HepG2 (cell line): ENCODE data around the gene PHF3. TPM values are rescaled to one million over a fixed set of nuclear protein-coding genes. Genes with fewer than 3 reads are reported as not detected.

Source experiments
- ATF7 ChIP-seq, 2 experiments: fragments of 450-650 bp in 1 of 2; sonication (generic) in 1 of 2; formaldehyde crosslinking in 1 of 2; IDR thresholded peaks; 2 replicates each; pipeline versions ENCODE4 v1.4.0 to v1.6.1; 2016 to 2020; ENCODE audit warnings: antibody characterized with exemption in 1 of 2, mild to moderate bottlenecking in 1 of 2, missing genetic modification reagents in 1 of 2
- CHCHD3 ChIP-seq: sonication (generic); formaldehyde crosslinking; IDR thresholded peaks from 2 replicates; pipeline ENCODE4 v1.8.0; 2022; ENCODE audit warnings: mild to moderate bottlenecking, missing genetic modification reagents, moderate library complexity
- NFE2L1 ChIP-seq: sonication (generic); formaldehyde crosslinking; IDR thresholded peaks from 2 replicates; pipeline ENCODE4 v1.4.0; 2020; ENCODE audit warnings: missing genetic modification reagents, mild to moderate bottlenecking, borderline replicate concordance
- NFIC ChIP-seq: IDR thresholded peaks from 2 replicates; pipeline ENCODE4 v1.6.1; 2012; ENCODE audit warnings: mild to moderate bottlenecking, low read length, inconsistent platforms
- STAT5B ChIP-seq: sonication (generic); formaldehyde crosslinking; IDR thresholded peaks from 2 replicates; pipeline ENCODE4 v1.4.0; 2020; ENCODE audit warnings: missing genetic modification reagents
- STAT6 ChIP-seq: sonication (generic); formaldehyde crosslinking; IDR thresholded peaks from 2 replicates; pipeline ENCODE4 v1.4.0; 2020; ENCODE audit warnings: missing genetic modification reagents, mild to moderate bottlenecking, borderline replicate concordance
- ZFP36L2 ChIP-seq: sonication (generic); formaldehyde crosslinking; IDR thresholded peaks from 2 replicates; pipeline ENCODE4 v1.4.0; 2020; ENCODE audit warnings: missing genetic modification reagents
- ZFP82 ChIP-seq: sonication (generic); formaldehyde crosslinking; IDR thresholded peaks from 2 replicates; pipeline ENCODE4 v1.5.1; 2020; ENCODE audit warnings: mild to moderate bottlenecking, missing genetic modification reagents, borderline replicate concordance
- ZFY ChIP-seq: sonication (generic); formaldehyde crosslinking; IDR thresholded peaks from 2 replicates; pipeline ENCODE4 v1.4.0; 2020; ENCODE audit warnings: missing genetic modification reagents
- ZNF572 ChIP-seq: sonication (generic); formaldehyde crosslinking; IDR thresholded peaks from 2 replicates; pipeline ENCODE4 v1.5.1; 2020; ENCODE audit warnings: mild to moderate bottlenecking, missing genetic modification reagents
- ZNF644 ChIP-seq: IDR thresholded peaks from 2 replicates; pipeline ENCODE4 v1.6.1; 2016; ENCODE audit warnings: low read depth
- ZNF776 ChIP-seq: sonication (generic); formaldehyde crosslinking; IDR thresholded peaks from 2 replicates; pipeline ENCODE4 v1.4.0; 2020; ENCODE audit warnings: mild to moderate bottlenecking, missing genetic modification reagents
- polyA plus RNA-seq, 8 experiments: library from polyadenylated mRNA; depleted of rRNA in 3 of 8; stranded (reverse) in 7 of 8; unstranded in 1 of 8; fragments of >200 nt; fragmentation: Illumina TruSeq in 4 of 8; extraction: Trizol in 4 of 8; gene quantifications; 2 replicates each; pipeline versions ENCODE4 v1.2.1 to v1.2.3, GENCODE V29; 2011 to 2016; ENCODE audit warnings: low read depth in 4 of 8, missing spikeins in 1 of 8, mixed read lengths in 1 of 8; ENCODE audit not compliant: insufficient read depth in 1 of 8
- total RNA-seq, 5 experiments: library from RNA; depleted of rRNA; stranded (reverse); fragments of >200 nt; fragmentation: Illumina TruSeq; extraction: Trizol; gene quantifications; 2 replicates each; pipeline ENCODE4 v1.2.3, GENCODE V29; 2016; ENCODE audit warnings: low read depth in 1 of 5
- TF ChIP-seq, protein P1 (sequence below), 2 experiments: fragments of 450-650 bp in 1 of 2; sonication (generic) in 1 of 2; formaldehyde crosslinking in 1 of 2; IDR thresholded peaks; 2 replicates each; pipeline versions ENCODE4 v1.6.1 to v1.8.0; 2016 to 2022; ENCODE audit warnings: antibody characterized with exemption in 1 of 2, mild to moderate bottlenecking in 1 of 2, missing genetic modification reagents in 1 of 2
- TF ChIP-seq, protein P2 (sequence below): sonication (generic); formaldehyde crosslinking; conservative IDR thresholded peaks from 2 replicates; pipeline ENCODE4 v1.4.0; 2020; ENCODE audit warnings: missing genetic modification reagents

PHF3 gene
- total and polyA plus RNA-seq, 2 of the 13 experiments (the other 11 are each of a cell fraction or from before 2014, with no cell fraction given): 19.8 to 70.4 TPM

- TF ChIP-seq STAT6 (CRISPR knock-in tag) (no peak; the same call in 1 of the 2 replicates), NFE2L1 (CRISPR knock-in tag) (no peak; the same call in 1 of the 2 replicates), NFIC (no peak), CHCHD3 (CRISPR knock-in tag) (peak; percentile 94), ZFP36L2 (CRISPR knock-in tag) (no peak), ZNF572 (no peak; the same call in 1 of the 2 replicates), STAT5B (CRISPR knock-in tag) (peak; percentile 44; the same call in 1 of the 2 replicates), ZNF776 (CRISPR knock-in tag) (peak; percentile 98), ZFY (CRISPR knock-in tag) (peak; percentile 99), ATF7 (IDR thresholded peaks at IDR 0.05) (no peak), ATF7 (CRISPR knock-in tag; IDR thresholded peaks at IDR 0.05) (0 out of 2 replicates have a peak, but pooled peaks have one; percentile 69), ZNF644 (CRISPR knock-in tag) (peak; percentile 95), ZFP82 (CRISPR knock-in tag) (peak; percentile 96)
- TF ChIP-seq, protein P1, sequence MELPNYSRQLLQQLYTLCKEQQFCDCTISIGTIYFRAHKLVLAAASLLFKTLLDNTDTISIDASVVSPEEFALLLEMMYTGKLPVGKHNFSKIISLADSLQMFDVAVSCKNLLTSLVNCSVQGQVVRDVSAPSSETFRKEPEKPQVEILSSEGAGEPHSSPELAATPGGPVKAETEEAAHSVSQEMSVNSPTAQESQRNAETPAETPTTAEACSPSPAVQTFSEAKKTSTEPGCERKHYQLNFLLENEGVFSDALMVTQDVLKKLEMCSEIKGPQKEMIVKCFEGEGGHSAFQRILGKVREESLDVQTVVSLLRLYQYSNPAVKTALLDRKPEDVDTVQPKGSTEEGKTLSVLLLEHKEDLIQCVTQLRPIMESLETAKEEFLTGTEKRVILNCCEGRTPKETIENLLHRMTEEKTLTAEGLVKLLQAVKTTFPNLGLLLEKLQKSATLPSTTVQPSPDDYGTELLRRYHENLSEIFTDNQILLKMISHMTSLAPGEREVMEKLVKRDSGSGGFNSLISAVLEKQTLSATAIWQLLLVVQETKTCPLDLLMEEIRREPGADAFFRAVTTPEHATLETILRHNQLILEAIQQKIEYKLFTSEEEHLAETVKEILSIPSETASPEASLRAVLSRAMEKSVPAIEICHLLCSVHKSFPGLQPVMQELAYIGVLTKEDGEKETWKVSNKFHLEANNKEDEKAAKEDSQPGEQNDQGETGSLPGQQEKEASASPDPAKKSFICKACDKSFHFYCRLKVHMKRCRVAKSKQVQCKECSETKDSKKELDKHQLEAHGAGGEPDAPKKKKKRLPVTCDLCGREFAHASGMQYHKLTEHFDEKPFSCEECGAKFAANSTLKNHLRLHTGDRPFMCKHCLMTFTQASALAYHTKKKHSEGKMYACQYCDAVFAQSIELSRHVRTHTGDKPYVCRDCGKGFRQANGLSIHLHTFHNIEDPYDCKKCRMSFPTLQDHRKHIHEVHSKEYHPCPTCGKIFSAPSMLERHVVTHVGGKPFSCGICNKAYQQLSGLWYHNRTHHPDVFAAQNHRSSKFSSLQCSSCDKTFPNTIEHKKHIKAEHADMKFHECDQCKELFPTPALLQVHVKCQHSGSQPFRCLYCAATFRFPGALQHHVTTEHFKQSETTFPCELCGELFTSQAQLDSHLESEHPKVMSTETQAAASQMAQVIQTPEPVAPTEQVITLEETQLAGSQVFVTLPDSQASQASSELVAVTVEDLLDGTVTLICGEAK (IDR thresholded peaks at IDR 0.05): no peak
- TF ChIP-seq, protein P1 (CRISPR knock-in tag; IDR thresholded peaks at IDR 0.05): peak; percentile 79
- TF ChIP-seq, protein P2, sequence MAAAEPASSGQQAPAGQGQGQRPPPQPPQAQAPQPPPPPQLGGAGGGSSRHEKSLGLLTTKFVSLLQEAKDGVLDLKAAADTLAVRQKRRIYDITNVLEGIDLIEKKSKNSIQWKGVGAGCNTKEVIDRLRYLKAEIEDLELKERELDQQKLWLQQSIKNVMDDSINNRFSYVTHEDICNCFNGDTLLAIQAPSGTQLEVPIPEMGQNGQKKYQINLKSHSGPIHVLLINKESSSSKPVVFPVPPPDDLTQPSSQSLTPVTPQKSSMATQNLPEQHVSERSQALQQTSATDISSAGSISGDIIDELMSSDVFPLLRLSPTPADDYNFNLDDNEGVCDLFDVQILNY (CRISPR knock-in tag): peak; percentile 96
These were observed at the start of gene PHF3 (continued) for GRCh38 chr6:63635588-63636517.
